ENCODE data around the gene STX4.
"Not testable (repeated sequence)": the region's sequence is repeated elsewhere in the genome, so short reads cannot be mapped to it uniquely, and the experiment has no call there.

The STX4 gene

GRCh38 chr16:30998852-30999761, 34.3 kb upstream of the STX4 start:
- DNase-seq, result no peak

DNA sequence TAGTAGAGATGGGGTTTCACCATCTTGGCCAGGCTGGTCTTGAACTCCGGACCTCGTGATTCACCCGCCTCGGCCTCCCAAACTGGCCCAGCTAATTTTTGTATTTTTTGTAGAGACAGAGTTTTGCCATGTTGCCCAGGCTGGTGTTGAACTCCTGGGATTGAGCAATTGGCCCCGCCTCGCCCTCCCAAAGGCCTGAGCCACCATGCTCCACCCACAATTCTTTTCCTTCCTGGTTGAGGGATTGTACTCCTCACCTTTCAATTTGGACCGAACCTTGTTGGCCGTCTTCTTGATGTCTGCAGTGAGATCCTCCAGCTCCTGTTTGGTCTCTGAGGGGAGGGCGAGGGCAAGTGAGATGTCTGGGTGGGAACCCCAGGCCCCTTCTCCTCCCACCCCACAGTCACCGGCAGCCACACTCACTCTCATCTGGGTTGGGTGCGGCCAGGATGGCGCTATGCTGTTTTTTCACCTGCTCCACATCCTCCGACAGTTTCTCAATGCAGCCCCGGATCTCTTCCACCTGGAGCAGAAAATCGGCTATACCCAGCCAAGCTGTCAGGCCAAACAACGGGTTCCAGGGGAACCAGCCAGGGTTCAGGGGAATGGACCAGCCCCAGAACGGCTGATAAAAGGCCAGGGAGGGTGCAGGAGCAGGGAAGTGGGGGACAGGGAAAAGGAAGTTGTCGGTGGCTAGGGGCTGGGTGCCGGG, 32.5 kb upstream of the STX4 start:
- no peak for DNase-seq

GRCh38 chr16:31001507-31002249, 31.7 kb upstream of the STX4 start:
- no peak for DNase-seq

GRCh38 chr16:31002250-31002700, 31.1 kb upstream of the STX4 start:
- no peak for DNase-seq

DNA sequence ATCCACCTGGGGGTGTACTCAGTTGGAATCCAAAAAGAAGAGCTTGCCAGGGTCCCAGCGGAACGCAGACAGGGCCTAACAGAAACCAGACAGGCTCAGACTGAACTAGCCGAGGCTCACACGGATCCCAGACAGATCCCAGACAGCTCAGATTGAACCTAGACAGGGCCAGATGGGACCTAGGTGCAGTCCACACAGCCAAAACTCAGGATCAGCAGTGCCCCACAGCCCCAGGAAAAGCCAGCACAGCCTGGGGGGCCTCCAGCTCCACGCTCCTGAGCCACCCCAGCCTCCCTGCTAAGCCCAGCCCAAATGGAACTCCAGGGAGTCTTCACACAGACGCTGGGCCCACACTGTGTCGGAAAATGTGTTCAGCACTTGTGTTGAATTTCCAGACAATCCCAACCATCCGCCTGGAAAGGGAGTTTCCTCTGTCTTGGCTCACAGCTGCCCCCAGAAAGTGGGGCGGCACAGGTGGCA, 30.5 kb upstream of the STX4 start:
- DNase-seq, result no peak

DNA sequence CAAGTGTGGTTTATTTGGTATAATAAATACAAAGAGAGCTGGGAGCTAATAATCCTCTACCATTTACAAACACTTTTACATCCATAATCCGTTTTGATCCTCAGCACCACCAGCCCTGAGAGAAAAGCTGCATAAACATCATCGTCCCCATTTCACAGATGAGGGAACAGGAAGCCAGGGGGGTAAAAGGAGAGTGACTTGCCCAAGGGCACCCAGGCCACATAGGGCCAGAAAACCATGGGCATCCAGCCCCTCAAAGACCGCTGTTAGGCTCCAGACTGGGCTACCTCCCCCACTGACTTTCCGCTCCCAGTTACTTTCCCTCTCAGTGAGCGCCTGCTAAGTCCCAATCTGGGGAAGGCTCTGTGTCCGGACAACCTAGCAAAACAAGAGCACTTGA, 29.6 kb upstream of the STX4 start:
- DNase-seq, result no peak

- no peak for DNase-seq
These were observed 28.7 kb upstream of the STX4 start for GRCh38 chr16:31004658-31005057.

DNA sequence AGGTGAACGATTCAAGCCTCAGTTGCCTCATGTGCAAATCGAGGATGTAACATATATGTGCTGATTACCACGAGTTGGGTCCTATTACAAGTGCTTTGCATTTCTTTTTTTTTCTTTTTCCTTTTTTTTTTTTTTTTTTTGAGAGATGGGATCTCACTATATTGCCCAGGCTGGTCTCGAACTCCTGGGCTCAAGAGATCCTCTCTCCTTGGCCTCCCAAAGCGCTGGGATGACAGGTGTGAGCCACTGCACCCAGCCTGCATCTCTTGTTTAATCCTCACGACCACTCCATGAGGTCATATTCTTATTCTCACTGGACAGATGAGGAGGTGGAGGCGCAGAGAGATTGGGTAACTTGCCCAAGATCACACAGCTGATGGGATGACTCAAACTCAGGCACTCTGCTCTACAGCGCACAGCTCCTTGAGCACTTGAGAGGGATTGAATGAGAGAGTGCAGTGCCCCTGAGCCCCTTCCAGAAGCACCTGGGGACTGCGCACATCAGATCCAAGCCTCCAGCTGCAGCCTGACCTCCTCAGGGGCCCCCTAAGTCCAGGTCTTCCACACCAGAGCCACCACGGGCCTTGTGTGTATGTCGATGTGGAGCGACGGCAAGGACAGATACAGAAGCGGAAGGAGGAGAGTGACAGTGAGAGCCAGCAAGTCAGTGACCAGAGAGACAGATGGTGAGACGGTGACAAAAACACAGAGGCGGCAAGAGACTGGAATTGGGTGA, 27.8 kb upstream of the STX4 start:
- no peak for DNase-seq

DNA sequence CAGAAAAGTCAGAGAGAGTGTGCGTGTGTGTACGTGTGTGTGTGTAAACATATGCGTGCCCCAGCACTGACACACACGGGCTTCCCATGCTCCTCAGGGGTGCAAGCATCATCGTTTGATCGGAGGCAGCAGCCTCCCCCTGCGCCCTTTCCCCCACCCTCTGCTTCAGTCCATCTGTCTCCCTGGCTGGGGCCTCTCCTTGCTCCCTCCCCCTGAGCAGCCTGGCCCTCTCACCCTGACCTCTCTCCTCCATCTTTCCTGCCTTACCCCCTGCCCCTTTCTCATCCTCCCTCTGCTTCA, 27.3 kb upstream of the STX4 start:
- no peak for DNase-seq

GRCh38 chr16:31006589-31006988, 26.8 kb upstream of the STX4 start:
- DNase-seq, result no peak

DNA sequence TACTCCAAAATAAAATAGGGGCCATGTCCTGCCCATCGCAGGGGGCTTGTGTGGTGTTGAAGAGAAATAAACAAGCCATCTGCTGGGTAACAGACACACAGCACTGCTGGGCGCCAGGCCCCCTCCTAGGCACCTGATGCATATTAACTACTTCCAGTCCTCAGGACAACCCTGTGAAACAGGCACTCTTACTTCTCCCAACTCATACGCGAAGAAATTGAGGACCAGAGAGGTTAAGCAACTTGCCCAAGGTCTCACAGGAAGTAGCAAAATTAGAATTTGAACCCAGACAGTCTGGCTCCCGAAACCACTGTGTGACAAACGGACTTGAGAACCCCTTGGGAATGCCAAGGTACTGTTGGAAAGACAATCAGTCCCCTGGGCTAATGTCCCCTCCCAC, 25.7 kb upstream of the STX4 start:
- DNase-seq, result no peak

GRCh38 chr16:31008149-31008548, 25.2 kb upstream of the STX4 start:
- no peak for DNase-seq

DNA sequence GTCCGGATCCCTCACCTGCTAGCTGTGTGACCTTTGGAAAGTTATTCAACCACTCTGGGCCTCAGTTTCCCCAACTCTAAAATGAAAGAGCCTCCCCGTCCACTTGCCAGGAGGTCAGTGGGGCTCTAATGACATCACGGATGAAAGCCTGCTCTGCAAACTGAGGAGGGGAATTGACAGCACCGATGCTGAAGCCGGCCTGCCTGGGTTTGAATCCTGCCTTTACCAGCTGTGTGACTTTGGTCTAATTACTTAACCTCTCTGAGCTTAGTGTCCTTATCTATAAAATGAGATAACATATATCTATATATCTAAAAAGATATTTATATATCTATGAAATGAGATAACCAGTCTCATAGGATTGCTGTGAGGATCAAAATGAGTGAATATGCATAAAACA, 24.8 kb upstream of the STX4 start:
- DNase-seq, result no peak

DNA sequence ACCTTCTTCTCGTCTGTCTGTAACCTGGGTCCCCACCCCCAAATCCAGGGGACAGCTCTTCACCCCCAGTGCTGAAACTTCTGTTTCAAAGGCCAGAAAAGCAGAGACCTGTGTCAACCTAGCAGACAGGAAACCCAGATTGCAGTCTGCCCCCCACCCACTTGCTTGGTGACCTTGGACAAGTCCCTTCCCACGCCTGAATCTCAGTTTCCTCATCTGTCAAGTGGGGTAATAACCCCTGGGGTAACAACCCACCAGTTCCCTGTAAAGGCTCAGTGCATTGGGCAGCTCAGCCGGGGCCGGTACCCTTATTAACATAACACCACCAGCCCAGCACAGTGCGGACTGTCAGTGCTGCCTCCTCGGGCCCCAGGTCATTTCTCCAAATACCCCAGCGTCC, 24.2 kb upstream of the STX4 start:
- no peak for DNase-seq

- no peak for DNase-seq
These were observed 23.3 kb upstream of the STX4 start for GRCh38 chr16:31009894-31010584.

DNA sequence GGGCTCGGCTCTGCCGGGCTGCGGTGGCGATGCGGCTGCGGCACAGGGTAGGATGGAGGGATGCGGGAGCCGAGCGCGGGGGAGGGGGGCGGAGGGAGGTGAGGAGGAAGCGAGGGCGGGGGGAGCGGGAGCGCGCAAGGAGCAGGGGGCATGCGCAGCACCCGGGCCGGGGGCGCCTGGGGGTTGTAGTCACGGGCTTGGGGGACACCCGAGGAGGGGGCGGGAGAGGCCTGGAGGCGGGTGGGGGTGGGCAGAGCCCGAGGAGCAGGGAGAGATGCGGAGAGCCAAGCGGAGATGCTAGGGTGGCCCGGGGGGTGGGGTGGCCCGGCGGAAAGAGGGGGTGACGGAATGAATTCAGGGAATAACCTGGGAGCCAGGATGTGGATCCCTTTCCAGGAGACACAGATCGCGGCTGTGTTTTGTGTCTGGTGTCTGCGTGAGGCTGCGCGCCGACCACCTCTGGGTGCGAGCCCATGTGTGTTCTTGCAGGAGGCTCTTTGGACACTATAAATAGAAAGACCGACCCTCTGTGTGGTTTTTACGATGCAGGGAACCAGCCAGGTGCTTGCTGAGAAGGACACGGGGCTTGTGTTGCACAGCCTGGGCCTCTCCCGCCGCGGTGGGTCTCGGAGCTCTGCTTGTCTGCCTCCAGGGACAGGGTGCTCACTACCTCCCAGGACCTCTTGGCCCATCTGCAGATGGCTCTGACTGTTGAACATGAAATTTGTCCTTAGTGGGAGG, 22.6 kb upstream of the STX4 start, which contains the start of gene STX1B:
STX1B (minus strand) TSS at position 54 of the 741 bp plus-strand sequence. CDS start 242 bp downstream, outside the sequence.
- peak; percentile 63 for DNase-seq

- not testable (repeated sequence) for DNase-seq
These were observed 21.5 kb upstream of the STX4 start for GRCh38 chr16:31011815-31012214.

GRCh38 chr16:31013292-31013691, 20.1 kb upstream of the STX4 start:
- not testable (repeated sequence) for DNase-seq

DNA sequence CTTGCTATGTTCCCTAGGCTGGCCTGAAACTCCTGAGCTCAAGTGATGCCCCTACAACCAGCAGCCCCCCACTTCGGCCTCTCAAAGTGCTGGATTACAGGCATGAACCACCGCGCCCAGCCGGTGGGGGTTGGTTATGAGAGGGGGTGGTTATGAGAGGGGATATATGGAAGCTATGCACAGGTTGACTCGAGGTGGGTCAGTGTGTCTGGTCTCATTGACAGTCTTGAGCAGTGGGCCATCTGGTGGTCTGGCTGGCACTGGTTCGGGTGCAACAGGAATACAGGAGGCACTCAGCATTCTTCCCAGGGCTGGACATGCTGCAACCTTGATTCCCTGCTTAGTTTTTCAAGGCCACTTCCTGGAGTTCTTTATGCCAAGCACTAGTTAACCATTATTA, 17.3 kb upstream of the STX4 start:
- no peak for DNase-seq

GRCh38 chr16:31017756-31018155, 15.6 kb upstream of the STX4 start:
- DNase-seq, result not testable (repeated sequence)

- no peak for DNase-seq
These were observed 12.8 kb upstream of the STX4 start for GRCh38 chr16:31020536-31020935.

Data from stimulated activated CD4-positive, alpha-beta T cell treated with anti-CD3 and anti-CD28 coated beads, Interleukin-4, amount 100 ng/mL, for 1 hour (primary cell).